A549 (cell line): ENCODE results near the gene ERMARD. TPM values are rescaled to one million over a fixed set of nuclear protein-coding genes. Genes with fewer than 3 reads are reported as not detected.

Source experiments
- ATAC-seq, 2 experiments: fragments of 200-7000 bp in 1 of 2; fragments of >200 bp in 1 of 2; cut with Nextera tagmentation in 1 of 2; cut with Tn5 transposase in 1 of 2; 3 replicates each; pipeline versions ENCODE4 v1.8.0 to v1.9.1; 2018 to 2020; ENCODE audit warnings: mild to moderate bottlenecking in 1 of 2, moderate library complexity in 1 of 2
- CTCF ChIA-PET: fragments of 300-600 bp; sonication (Branson Sonifier 250); formaldehyde crosslinking; extraction: SDS; loops from one replicate; lab custom pipeline; 2021; ENCODE audit warnings: antibody characterized with exemption, inconsistent platforms; lab: Yijun Ruan, JAX
- POLR2A ChIA-PET: fragments of 350-600 bp; formaldehyde crosslinking; extraction: SDS; loops from one replicate; lab custom pipeline; 2021; ENCODE audit warnings: antibody characterized with exemption, inconsistent platforms; lab: Yijun Ruan, JAX
- DNase-seq, 2 experiments: peaks; one replicate each; pipeline versions ENCODE4 v3.0.0 to v3.0.0-alpha.2; 2011 to 2016; ENCODE audit warnings: low read depth in 1 of 2, low spot score in 1 of 2
- FAIRE-seq: peaks from 2 replicates; lab custom pipeline; 2011; peaks lifted over from hg19 to GRCh38; lab: Jason Lieb, UNC
- H3K27ac ChIP-seq, 2 experiments: fragments of >200 bp; sonication (Bioruptor Twin); formaldehyde crosslinking; 3 replicates each; pipeline ENCODE4 v1.5.1; 2016 to 2017
- H3K4me1 ChIP-seq: fragments of >200 bp; sonication (Bioruptor Twin); formaldehyde crosslinking; 3 replicates; pipeline ENCODE4 v1.6.1; 2016
- H3K4me2 ChIP-seq: fragments of >200 bp; sonication (Bioruptor Twin); formaldehyde crosslinking; 3 replicates; pipeline ENCODE4 v1.6.1; 2016
- H3K4me3 ChIP-seq: fragments of >200 bp; sonication (Bioruptor Twin); formaldehyde crosslinking; 3 replicates; pipeline ENCODE4 v1.5.1; 2016
- H3K9me3 ChIP-seq: fragments of >200 bp; sonication (Bioruptor Twin); formaldehyde crosslinking; 3 replicates; pipeline ENCODE4 v1.6.1; 2016
- BHLHE40 ChIP-seq: IDR thresholded peaks from 2 replicates; pipeline ENCODE4 v1.6.1; 2012; ENCODE audit warnings: low read depth, low read length, inconsistent platforms
- CBX2 ChIP-seq: fragments of 200-600 bp; sonication (generic); IDR thresholded peaks from 2 replicates; pipeline ENCODE4 v1.6.1; 2016; ENCODE audit warnings: low read depth, mild to moderate bottlenecking, borderline replicate concordance
- CEBPB ChIP-seq, 2 experiments: fragments of >200 bp in 1 of 2; sonication (Bioruptor Twin) in 1 of 2; formaldehyde crosslinking in 1 of 2; IDR thresholded peaks; 2 replicates each; pipeline ENCODE4 v1.6.1; 2012 to 2016
- CHD2 ChIP-seq: fragments of 150-350 bp; IDR thresholded peaks from 2 replicates; pipeline ENCODE4 v1.6.1; 2014; ENCODE audit warnings: low read length; ENCODE audit not compliant: partially characterized antibody
- EHF ChIP-seq: fragments of 250-450 bp; sonication (Bioruptor Pico); IDR thresholded peaks from 2 replicates; pipeline ENCODE4 v1.5.0; 2020; ENCODE audit warnings: mild to moderate bottlenecking
- EP300 ChIP-seq, 2 experiments: fragments of >200 bp; sonication (Bioruptor Twin); formaldehyde crosslinking; IDR thresholded peaks; 2 replicates in 1 of 2; 3 replicates in 1 of 2; pipeline ENCODE4 v1.6.1; 2016 to 2017
- FOSB ChIP-seq: fragments of 250-450 bp; sonication (Bioruptor Pico); IDR thresholded peaks from 2 replicates; pipeline ENCODE4 v1.5.0; 2020; ENCODE audit warnings: mild to moderate bottlenecking, moderate library complexity
- FOSL2 ChIP-seq, 2 experiments: fragments of 450-650 bp in 1 of 2; fragments of >200 bp in 1 of 2; sonication (Bioruptor Twin) in 1 of 2; formaldehyde crosslinking; IDR thresholded peaks; 2 replicates each; pipeline versions ENCODE4 v1.5.0 to v1.6.1; 2016 to 2020; ENCODE audit warnings: mild to moderate bottlenecking in 1 of 2, moderate library complexity in 1 of 2
- FOXS1 ChIP-seq: fragments of 250-450 bp; sonication (Bioruptor Pico); IDR thresholded peaks from 2 replicates; pipeline ENCODE4 v1.5.0; 2020; ENCODE audit warnings: mild to moderate bottlenecking, moderate library complexity
- HEYL ChIP-seq: fragments of 250-450 bp; sonication (Bioruptor Pico); IDR thresholded peaks from 2 replicates; pipeline ENCODE4 v1.8.0; 2021; ENCODE audit warnings: mild to moderate bottlenecking, moderate library complexity
- HOXB13 ChIP-seq: fragments of 250-450 bp; sonication (Bioruptor Pico); IDR thresholded peaks from 2 replicates; pipeline ENCODE4 v1.5.0; 2020; ENCODE audit warnings: low read depth, mild to moderate bottlenecking, moderate library complexity
- JUNB ChIP-seq: fragments of >200 bp; sonication (Bioruptor Twin); formaldehyde crosslinking; IDR thresholded peaks from 2 replicates; pipeline ENCODE4 v1.6.1; 2016
- KDM5A ChIP-seq: fragments of 200-600 bp; sonication (generic); IDR thresholded peaks from 2 replicates; pipeline ENCODE4 v1.6.1; 2016; ENCODE audit warnings: antibody characterized with exemption, mild to moderate bottlenecking
- MAFK ChIP-seq: fragments of 450-650 bp; IDR thresholded peaks from 2 replicates; pipeline ENCODE4 v1.6.1; 2014; ENCODE audit not compliant: partially characterized antibody
- PHF8 ChIP-seq: fragments of 200-600 bp; sonication (generic); IDR thresholded peaks from 2 replicates; pipeline ENCODE4 v1.6.1; 2016; ENCODE audit warnings: low read depth, mild to moderate bottlenecking, antibody characterized with exemption, moderate library complexity, borderline replicate concordance
- RFX5 ChIP-seq: fragments of 450-650 bp; IDR thresholded peaks from 2 replicates; pipeline ENCODE4 v1.7.1; 2014; ENCODE audit warnings: antibody characterized with exemption, mild to moderate bottlenecking, moderate library complexity
- RNF2 ChIP-seq: fragments of 200-600 bp; sonication (generic); IDR thresholded peaks from 2 replicates; pipeline ENCODE4 v1.6.1; 2016; ENCODE audit warnings: low read depth, mild to moderate bottlenecking, antibody characterized with exemption, moderate library complexity, borderline replicate concordance
- SREBF2 ChIP-seq: fragments of 450-650 bp; IDR thresholded peaks from 2 replicates; pipeline ENCODE4 v1.6.1; 2014; ENCODE audit warnings: mild to moderate bottlenecking, moderate library complexity
- TP53 ChIP-seq: fragments of 250-450 bp; sonication (Bioruptor Pico); IDR thresholded peaks from 2 replicates; pipeline ENCODE4 v1.5.0; 2021; ENCODE audit warnings: mild to moderate bottlenecking, moderate library complexity
- ZFP36 ChIP-seq: fragments of 450-650 bp; IDR thresholded peaks from 2 replicates; pipeline ENCODE4 v1.6.1; 2014; ENCODE audit warnings: borderline replicate concordance; ENCODE audit not compliant: partially characterized antibody
- ZSCAN20 ChIP-seq: fragments of 250-450 bp; sonication (Bioruptor Pico); IDR thresholded peaks from 2 replicates; pipeline ENCODE4 v1.8.0; 2022; ENCODE audit warnings: mild to moderate bottlenecking, moderate library complexity
- WGBS: methylation state at CpG from one replicate; pipeline ENCODE4 v1.1.6; 2017; ENCODE audit errors: missing lambda C conversion rate; 5-methylcytosine and 5-hydroxymethylcytosine counted together
- polyA plus RNA-seq, 4 experiments: library from polyadenylated mRNA; depleted of rRNA in 3 of 4; stranded (reverse); fragments of >200 nt; fragmentation: RNase III in 1 of 4; extraction: RNeasy Plus Mini Kit Qiagen cat#74134 plus additional on column Dnase treatment in 1 of 4; gene quantifications; 2 replicates in 3 of 4; 3 replicates in 1 of 4; pipeline ENCODE4 v1.2.3, GENCODE V29; 2011 to 2017
- TF ChIP-seq, protein P1 (sequence below): IDR thresholded peaks from 2 replicates; pipeline ENCODE4 v1.6.1; 2012; ENCODE audit warnings: low read depth, borderline replicate concordance
- TF ChIP-seq, protein P2 (sequence below): IDR thresholded peaks from 2 replicates; pipeline ENCODE4 v1.6.1; 2012
- TF ChIP-seq, protein P3 (sequence below): fragments of 250-450 bp; sonication (Bioruptor Pico); IDR thresholded peaks from 2 replicates; pipeline ENCODE4 v1.5.0; 2021; ENCODE audit warnings: mild to moderate bottlenecking, moderate library complexity, borderline replicate concordance
- TF ChIP-seq, protein P4 (sequence below): fragments of 150-350 bp; IDR thresholded peaks from 2 replicates; pipeline ENCODE4 v1.6.1; 2014; ENCODE audit warnings: low read depth, mild to moderate bottlenecking, low read length

The ERMARD gene
- polyA plus RNA-seq, 2 of the 4 experiments (the other 2 are of a cell fraction), result 8.5 to 22.5 TPM

DNA sequence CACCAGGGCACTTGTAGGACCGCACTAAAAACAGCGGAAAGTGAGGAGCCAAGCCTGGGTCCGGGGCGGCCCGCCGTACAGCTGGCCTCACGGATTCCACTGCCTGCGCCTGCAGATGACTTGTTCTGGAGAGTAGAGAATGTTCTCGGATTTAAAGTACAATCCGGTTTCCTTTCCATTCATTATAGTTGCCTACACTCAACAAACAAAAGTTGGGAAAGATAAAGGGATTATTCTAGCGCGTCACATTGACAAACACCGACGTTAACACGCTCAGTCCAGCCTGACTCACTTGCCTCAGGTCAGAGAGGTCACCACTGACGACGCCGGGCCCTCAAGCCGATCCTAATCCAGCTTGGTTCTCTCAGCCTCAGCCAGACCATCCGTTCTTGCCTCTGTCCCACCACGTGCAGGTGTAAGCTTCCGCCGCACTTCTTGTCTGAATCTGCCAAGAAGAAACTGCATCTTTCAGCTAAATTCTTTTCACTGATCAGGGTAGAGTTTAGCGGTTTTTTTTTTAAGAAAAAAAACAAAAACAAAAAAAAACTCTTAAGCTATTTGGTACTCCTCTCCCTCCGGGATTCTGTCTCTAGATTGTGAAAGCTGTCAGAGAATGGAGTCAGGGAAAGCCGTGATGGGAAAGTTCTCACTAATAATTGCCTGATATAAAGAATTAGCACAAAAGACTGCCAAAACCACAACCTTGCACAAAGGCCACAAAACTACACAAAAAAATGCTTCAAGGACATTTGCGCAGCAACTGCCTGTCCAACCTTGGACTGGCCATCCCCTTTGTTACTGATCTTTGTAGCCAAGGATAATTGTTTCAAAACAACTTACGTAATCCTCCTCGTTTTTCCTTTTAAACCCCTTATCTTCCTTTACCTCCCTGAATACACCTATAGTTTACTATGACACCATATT, 26.0 kb upstream of the ERMARD start:
- peak overlapping the region; percentile 96 to 99 for H3K27ac ChIP-seq
- peak overlapping the region; percentile 77 for H3K4me3 ChIP-seq
- no peak for FAIRE-seq
- 31% methylated on average over 29 of the region's 29 CpGs for WGBS
- H3K9me3 ChIP-seq, result no peaks in the 10 kb centered on the region
- TF ChIP-seq RNF2 (0 out of 2 replicates have a peak, but pooled peaks have one; percentile 3), FOSL2 (IDR thresholded peaks at IDR 0.05) (no peak), FOSL2 (CRISPR knock-in tag; IDR thresholded peaks at IDR 0.05) (peak; percentile 33; the same call in 1 of the 2 replicates), ZSCAN20 (CRISPR knock-in tag) (no peak)
- ChIA-PET POLR2A (interaction anchor here (1.1 to 1.2 kb wide), 2 partner anchors 16 to 26 kb away, joined by 3 to 7 read pairs; partner anchors contain the start of genes DYNLT2 and ERMARD), CTCF (interaction anchor here (1.1 to 1.3 kb wide), 2 partner anchors 768 to 805 kb away, joined by 3 read pairs; no protein-coding TSS in a partner anchor)
- H3K4me1 ChIP-seq, result peaks cover 18% of the 10 kb centered on the region
- H3K4me2 ChIP-seq, result peak overlapping the region; percentile 94
- peak; percentile 60 to 78 for DNase-seq
- ATAC-seq, result peak; percentile 49 to 79; a peak in 5 of 6 replicates

DNA sequence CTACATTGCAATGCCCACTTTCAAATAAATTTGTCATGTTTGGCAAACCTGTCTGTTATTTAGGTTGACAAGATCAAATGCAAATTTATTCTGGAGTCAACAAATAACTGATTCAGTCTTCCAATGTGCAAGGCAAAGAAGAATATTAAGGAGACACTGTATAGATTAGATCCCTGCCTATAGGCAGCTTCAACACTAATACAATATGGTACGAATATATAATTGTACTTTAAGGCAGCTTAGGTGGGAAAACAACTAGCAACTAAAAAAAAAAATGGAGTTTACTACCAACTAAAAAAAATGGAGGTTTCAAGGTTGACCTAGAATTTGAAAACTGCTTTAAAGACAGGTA, 25.4 kb upstream of the ERMARD start:
- ATAC-seq, result no peak
- ChIA-PET CTCF (interaction anchor here (1.1 kb wide), 1 partner anchor 769 kb away, joined by 3 read pairs; no protein-coding TSS in a partner anchor), POLR2A (interaction anchor here (1.2 kb wide), 1 partner anchor 26 kb away, joined by 7 read pairs; the partner anchor contains the start of genes DYNLT2 and ERMARD)
- H3K27ac ChIP-seq, result no peak overlapping the region
- DNase-seq, result no peak
- H3K4me3 ChIP-seq, result no peak overlapping the region
- no peaks in the 10 kb centered on the region for H3K9me3 ChIP-seq
- FAIRE-seq, result no peak
- TF ChIP-seq BHLHE40 (no peak), FOXS1 (CRISPR knock-in tag) (no peak), JUNB (no peak), CHD2 (no peak), MAFK (no peak), RFX5 (no peak), HEYL (no peak), CBX2 (no peak), SREBF2 (no peak), TP53 (no peak), EP300 (IDR thresholded peaks at IDR 0.05) (no peak)
- TF ChIP-seq, protein P1, sequence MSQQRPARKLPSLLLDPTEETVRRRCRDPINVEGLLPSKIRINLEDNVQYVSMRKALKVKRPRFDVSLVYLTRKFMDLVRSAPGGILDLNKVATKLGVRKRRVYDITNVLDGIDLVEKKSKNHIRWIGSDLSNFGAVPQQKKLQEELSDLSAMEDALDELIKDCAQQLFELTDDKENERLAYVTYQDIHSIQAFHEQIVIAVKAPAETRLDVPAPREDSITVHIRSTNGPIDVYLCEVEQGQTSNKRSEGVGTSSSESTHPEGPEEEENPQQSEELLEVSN, result no peak
- no peak overlapping the region; the same call in 2 of the 3 replicates for H3K4me2 ChIP-seq
- 71% methylated on average over 1 of the region's 1 CpG for WGBS
- H3K4me1 ChIP-seq, result peaks cover 18% of the 10 kb centered on the region

DNA sequence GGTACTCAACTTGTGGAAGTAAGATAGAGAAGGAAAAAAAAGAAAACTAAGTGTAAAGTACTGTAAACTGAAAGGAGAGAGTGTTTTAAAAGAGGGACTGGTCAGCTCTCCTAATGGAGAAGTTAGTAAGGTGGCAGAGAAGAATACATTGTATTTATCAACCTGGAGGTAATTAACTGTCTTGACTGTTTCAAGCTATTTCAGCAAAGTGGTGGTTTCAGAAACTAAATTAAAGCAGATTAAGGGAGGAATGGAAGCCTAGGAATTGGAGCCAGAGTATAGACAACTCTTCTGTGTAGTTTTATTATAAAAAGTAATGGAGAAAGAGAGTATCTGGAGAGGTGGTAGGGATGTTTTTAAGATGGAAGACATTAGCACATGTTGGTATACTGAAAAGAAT, 24.5 kb upstream of the ERMARD start:
- no peak for FAIRE-seq
- peaks cover 9% of the 10 kb centered on the region for H3K4me1 ChIP-seq
- H3K4me3 ChIP-seq, result no peak overlapping the region
- no peaks in the 10 kb centered on the region for H3K9me3 ChIP-seq
- H3K27ac ChIP-seq, result no peak overlapping the region
- TF ChIP-seq, protein P2, sequence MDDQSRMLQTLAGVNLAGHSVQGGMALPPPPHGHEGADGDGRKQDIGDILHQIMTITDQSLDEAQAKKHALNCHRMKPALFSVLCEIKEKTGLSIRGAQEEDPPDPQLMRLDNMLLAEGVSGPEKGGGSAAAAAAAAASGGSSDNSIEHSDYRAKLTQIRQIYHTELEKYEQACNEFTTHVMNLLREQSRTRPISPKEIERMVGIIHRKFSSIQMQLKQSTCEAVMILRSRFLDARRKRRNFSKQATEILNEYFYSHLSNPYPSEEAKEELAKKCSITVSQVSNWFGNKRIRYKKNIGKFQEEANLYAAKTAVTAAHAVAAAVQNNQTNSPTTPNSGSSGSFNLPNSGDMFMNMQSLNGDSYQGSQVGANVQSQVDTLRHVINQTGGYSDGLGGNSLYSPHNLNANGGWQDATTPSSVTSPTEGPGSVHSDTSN, result no peak
- TF ChIP-seq HOXB13 (no peak), EHF (CRISPR knock-in tag) (no peak), FOSB (CRISPR knock-in tag) (no peak), PHF8 (no peak), JUNB (no peak), ZFP36 (no peak), EP300 (IDR thresholded peaks at IDR 0.05) (no peak), KDM5A (no peak), CEBPB (IDR thresholded peaks at IDR 0.05) (no peak)
- TF ChIP-seq, protein P3, sequence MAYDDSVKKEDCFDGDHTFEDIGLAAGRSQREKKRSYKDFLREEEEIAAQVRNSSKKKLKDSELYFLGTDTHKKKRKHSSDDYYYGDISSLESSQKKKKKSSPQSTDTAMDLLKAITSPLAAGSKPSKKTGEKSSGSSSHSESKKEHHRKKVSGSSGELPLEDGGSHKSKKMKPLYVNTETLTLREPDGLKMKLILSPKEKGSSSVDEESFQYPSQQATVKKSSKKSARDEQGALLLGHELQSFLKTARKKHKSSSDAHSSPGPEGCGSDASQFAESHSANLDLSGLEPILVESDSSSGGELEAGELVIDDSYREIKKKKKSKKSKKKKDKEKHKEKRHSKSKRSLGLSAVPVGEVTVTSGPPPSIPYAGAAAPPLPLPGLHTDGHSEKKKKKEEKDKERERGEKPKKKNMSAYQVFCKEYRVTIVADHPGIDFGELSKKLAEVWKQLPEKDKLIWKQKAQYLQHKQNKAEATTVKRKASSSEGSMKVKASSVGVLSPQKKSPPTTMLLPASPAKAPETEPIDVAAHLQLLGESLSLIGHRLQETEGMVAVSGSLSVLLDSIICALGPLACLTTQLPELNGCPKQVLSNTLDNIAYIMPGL (CRISPR knock-in tag), result no peak
- TF ChIP-seq, protein P4, sequence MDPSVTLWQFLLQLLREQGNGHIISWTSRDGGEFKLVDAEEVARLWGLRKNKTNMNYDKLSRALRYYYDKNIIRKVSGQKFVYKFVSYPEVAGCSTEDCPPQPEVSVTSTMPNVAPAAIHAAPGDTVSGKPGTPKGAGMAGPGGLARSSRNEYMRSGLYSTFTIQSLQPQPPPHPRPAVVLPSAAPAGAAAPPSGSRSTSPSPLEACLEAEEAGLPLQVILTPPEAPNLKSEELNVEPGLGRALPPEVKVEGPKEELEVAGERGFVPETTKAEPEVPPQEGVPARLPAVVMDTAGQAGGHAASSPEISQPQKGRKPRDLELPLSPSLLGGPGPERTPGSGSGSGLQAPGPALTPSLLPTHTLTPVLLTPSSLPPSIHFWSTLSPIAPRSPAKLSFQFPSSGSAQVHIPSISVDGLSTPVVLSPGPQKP, result no peak
- DNase-seq, result no peak
- ChIA-PET POLR2A (no interaction called here), CTCF (no interaction called here)
- ATAC-seq, result no peak
- no peak overlapping the region for H3K4me2 ChIP-seq
